SH-SY5Y (cell line): ENCODE measurements around the gene PGA3.

Experiments
- GATA2 ChIP-seq: IDR thresholded peaks from 2 replicates; pipeline ENCODE4 v1.6.1; 2011; ENCODE audit warnings: mild to moderate bottlenecking, low read depth, low read length
- GATA3 ChIP-seq: IDR thresholded peaks from 2 replicates; pipeline ENCODE4 v1.6.1; 2011; ENCODE audit warnings: low read depth, mild to moderate bottlenecking, low read length, moderate library complexity

PGA3 gene

GRCh38 chr11:61258546-61258945 is 55.2 kb downstream of the PGA3 start:
- TF ChIP-seq GATA2: no peak
- no peak for TF ChIP-seq GATA3

DNA sequence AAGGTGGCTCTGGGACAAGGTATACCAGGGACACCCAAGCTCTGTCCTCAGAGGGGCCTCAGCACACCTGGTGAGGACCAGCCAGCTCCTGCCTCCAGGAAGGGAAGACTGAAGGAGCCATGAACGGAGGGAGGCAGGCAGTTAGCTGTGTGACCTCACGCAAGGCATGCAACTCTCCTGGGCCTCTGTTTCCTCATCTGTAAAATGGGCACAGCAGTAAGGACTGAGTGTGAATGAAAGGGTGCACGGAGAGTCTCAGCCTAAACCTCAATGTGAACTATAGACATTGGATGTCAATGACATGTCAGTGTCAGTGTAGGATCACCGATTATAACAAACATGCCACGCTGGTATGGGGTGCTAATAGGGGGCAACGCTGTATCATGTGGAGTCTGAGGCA is 56.0 kb downstream of the PGA3 start:
- TF ChIP-seq GATA2 (no peak), GATA3 (no peak)
